Measurements from ENCODE around the gene PSEN1.

PSEN1 gene

DNA sequence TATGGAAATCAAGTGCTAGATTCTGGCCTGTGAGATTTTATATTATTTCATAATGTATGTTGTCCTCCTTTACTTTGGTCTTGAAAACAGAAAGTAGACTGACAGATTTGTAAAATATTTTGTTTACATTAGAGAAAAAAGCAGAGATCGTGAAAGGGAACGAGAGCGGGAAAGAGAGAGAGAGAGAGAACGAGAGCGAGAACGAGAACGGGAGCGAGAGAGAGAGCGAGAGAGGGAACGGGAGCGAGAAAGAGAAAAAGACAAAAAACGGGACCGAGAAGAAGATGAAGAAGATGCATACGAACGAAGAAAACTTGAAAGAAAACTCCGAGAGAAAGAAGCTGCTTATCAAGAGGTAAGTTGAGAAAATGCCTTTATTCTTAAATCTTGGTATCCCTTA lies 30.6 kb upstream of the PSEN1 start:
- in situ Hi-C loops (cut with MboI; ENCODE audit: low pct_unique_long_range_greater_than_20kb, low sequenced_read_pairs, unreplicated experiment) = no loop called here
- DNase-seq (ENCODE audit: low spot score) = no peak
- TF ChIP-seq, protein P1, sequence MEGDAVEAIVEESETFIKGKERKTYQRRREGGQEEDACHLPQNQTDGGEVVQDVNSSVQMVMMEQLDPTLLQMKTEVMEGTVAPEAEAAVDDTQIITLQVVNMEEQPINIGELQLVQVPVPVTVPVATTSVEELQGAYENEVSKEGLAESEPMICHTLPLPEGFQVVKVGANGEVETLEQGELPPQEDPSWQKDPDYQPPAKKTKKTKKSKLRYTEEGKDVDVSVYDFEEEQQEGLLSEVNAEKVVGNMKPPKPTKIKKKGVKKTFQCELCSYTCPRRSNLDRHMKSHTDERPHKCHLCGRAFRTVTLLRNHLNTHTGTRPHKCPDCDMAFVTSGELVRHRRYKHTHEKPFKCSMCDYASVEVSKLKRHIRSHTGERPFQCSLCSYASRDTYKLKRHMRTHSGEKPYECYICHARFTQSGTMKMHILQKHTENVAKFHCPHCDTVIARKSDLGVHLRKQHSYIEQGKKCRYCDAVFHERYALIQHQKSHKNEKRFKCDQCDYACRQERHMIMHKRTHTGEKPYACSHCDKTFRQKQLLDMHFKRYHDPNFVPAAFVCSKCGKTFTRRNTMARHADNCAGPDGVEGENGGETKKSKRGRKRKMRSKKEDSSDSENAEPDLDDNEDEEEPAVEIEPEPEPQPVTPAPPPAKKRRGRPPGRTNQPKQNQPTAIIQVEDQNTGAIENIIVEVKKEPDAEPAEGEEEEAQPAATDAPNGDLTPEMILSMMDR (IDR thresholded peaks at IDR 0.05; ENCODE audit: extremely low read depth, insufficient read depth, missing control alignments) = no peak

DNA sequence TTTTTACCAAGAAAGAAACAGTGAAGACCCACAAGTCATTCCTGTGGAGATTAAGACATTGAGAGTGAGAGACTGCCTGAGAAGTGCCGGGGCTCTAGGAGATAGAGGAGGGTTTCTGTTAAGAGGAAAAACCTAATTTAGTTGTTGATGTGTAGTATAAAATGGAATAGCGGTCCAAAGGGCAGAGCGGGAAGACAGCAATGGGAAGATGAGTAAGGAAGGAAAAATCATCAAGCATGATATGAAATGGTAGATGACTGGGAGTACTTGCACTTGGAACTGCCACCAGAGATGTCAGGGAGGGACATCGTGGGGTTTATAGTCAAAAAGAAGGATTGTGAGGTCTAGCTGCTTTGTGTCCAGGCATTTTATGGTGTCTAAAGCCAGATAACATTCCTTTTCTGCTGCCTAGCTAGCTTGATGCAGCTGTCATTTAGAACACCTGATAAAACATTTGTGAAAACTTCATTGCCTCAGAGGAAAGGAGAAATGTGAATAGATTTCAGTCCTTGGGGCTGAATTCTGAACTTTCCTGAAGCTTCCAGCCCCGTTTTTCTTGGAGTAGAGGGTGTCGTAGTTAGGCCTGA lies 20.1 kb upstream of the PSEN1 start:
- in situ Hi-C loops (cut with MboI; ENCODE audit: low pct_unique_long_range_greater_than_20kb, low sequenced_read_pairs, unreplicated experiment) = no loop called here
- TF ChIP-seq, protein P1 (IDR thresholded peaks at IDR 0.05; ENCODE audit: extremely low read depth, insufficient read depth, missing control alignments) = no peak
- DNase-seq (ENCODE audit: low spot score) = no peak

DNA sequence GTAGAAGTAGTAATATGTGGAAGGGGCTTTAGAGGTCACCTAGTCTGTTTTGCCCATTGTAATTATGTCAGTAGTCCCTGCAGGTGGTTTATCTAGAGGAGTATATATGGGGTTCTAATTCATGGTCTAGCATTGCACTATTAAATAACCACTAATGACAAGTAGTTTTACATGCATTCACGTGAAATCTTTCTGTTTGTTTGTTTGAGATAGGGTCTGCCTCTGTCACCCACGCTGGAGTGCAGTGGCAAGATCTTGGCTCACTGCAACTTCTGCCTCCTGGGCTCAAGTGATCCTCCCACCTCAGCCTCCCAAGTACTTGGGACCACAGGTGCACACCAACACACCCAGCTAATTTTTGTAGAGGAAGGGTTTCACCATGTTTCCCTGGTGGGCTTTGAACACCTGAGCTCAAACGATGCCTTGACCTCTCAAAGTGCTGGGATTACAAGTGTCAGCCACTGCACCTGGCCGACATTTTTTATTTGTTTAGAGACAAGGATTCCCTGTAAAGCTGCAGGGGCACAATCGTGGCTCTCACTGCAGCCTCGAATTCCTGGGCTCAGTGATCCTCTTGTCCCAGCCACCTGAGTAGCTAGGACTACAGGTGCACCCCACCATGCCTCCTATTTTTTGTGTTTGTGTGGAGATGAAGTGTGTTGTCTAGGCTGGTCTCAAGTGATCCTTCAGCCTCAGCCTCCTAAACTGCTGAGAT lies 12.0 kb upstream of the PSEN1 start:
- no peak for DNase-seq (ENCODE audit: low spot score)
- in situ Hi-C loops (cut with MboI; ENCODE audit: low pct_unique_long_range_greater_than_20kb, low sequenced_read_pairs, unreplicated experiment) = no loop called here
- TF ChIP-seq, protein P1 (IDR thresholded peaks at IDR 0.05; ENCODE audit: extremely low read depth, insufficient read depth, missing control alignments) = no peak

DNA sequence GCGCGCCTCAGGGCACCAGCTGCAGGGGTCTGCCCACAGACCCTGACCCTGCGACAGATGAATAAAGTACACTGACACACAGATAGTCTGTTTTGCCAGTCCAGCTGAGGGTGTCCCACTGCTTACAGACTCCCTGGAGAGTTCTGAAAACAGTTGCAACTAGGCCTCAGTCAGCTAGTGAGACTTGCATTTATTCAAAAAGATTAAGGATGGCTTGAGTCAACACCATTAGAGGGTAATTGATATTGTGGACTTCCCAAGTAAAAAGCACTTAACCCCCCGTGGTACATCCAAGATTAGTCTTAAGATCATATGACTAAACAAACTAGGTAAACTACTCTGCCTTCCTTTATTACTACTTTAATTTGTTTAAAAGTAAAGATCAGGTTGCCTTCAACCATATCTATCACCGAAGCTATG lies 11.1 kb upstream of the PSEN1 start:
- in situ Hi-C loops (cut with MboI; ENCODE audit: low pct_unique_long_range_greater_than_20kb, low sequenced_read_pairs, unreplicated experiment) = no loop called here
- TF ChIP-seq, protein P1 (IDR thresholded peaks at IDR 0.05; ENCODE audit: extremely low read depth, insufficient read depth, missing control alignments) = no peak
- DNase-seq (ENCODE audit: low spot score) = no peak

DNA sequence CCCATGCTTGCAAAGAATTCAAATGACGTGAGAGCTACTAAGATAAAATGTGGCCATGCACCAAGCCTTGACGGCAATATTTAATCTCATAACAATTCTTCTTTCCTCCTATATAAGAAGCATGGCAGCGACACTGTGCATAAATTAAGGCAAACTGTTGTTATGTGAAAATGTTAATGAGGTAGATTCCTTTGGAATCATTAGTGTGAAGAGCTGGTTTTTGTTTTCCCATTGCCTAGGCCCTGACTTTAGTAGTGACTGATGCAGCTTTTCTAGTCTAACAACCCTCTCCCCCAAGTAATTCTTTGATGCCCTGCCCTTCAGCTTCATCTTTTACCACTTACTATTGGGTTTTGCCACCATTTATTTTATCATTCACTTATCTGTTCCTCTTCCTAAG lies 10.6 kb upstream of the PSEN1 start:
- in situ Hi-C loops (cut with MboI; ENCODE audit: low pct_unique_long_range_greater_than_20kb, low sequenced_read_pairs, unreplicated experiment) = no loop called here
- DNase-seq (ENCODE audit: low spot score) = no peak
- TF ChIP-seq, protein P1 (IDR thresholded peaks at IDR 0.05; ENCODE audit: extremely low read depth, insufficient read depth, missing control alignments) = no peak

DNA sequence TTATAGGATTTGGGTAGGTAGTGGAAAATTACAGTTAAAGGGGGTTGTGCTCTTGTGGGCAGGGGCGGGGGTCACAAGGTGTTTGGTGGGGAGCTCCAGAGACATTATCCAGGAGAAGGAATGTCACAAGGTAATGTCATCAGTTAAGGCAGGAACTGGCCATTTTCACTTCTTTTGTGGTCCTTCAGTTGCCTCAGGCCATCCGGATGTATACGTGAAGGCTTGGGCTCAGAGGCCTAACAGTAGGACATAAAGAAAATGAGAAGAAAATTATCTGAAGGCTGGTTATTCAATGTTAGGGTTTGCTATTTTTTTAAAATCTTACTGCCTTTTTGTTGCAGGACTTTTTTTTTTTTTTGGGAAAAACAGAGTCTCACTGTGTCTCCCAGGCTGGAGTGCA lies 2.5 kb upstream of the PSEN1 start:
- TF ChIP-seq, protein P1 (IDR thresholded peaks at IDR 0.05; ENCODE audit: extremely low read depth, insufficient read depth, missing control alignments) = no peak
- in situ Hi-C loops (cut with MboI; ENCODE audit: low pct_unique_long_range_greater_than_20kb, low sequenced_read_pairs, unreplicated experiment) = no loop called here
- no peak for DNase-seq (ENCODE audit: low spot score)
